Chondrocyte (in vitro differentiated cells): ENCODE results near the gene CCDC88A. TPM values are rescaled to one million over a fixed set of nuclear protein-coding genes. Genes with fewer than 3 reads are reported as not detected.

ENCODE experiments used
- total RNA-seq: library from RNA; stranded (reverse); gene quantifications from 3 replicates; pipeline ENCODE4 v1.2.1, GENCODE V29; 2021

CCDC88A gene
- total RNA-seq, 1 donor from 2014 or later: 52.1 TPM

Other genes starting within 250 kb of the CCDC88A start
- gene CLHC1, start 187.6 kb downstream of the CCDC88A start, total RNA-seq: 15.6 to 19.7 TPM (median 16.5 TPM) in 3 replicates
- gene RPS27A, start 187.2 kb downstream of the CCDC88A start, total RNA-seq: 545 to 650 TPM (median 580 TPM) in 3 replicates
- 18.3 to 20.6 TPM (median 20.5 TPM) in 3 replicates for gene MTIF2, start 150.6 kb downstream of the CCDC88A start, total RNA-seq
- 25.2 to 35.1 TPM (median 26.6 TPM) in 3 replicates for gene CFAP36, start 99.9 kb upstream of the CCDC88A start, total RNA-seq
- gene PPP4R3B, start 197.8 kb upstream of the CCDC88A start, total RNA-seq: 37.9 to 52.8 TPM (median 39.3 TPM) in 3 replicates